ENCODE results near the gene ARAP1. TPM values are rescaled to one million over a fixed set of nuclear protein-coding genes. Genes with fewer than 3 reads are reported as not detected.

ARAP1 gene
- total RNA-seq, 1 experiment from 2014 or later, result 73.6 TPM

GRCh38 chr11:72681226-72682153, 70.7 kb downstream of the ARAP1 start:
- ATAC-seq, result peak; percentile 40
- ChIA-PET POLR2A (interaction anchor here (0.6 kb wide), 1 partner anchor 35 kb away, joined by 5 read pairs; no protein-coding TSS in a partner anchor), CTCF (interaction anchor here (0.6 to 2.9 kb wide), 5 partner anchors 91 to 210 kb away, joined by 3 to 20 read pairs (median 3); no protein-coding TSS in a partner anchor)
- in situ Hi-C loops (cut with HindIII; ENCODE audit: low pct_unique_long_range_greater_than_20kb, low sequenced_read_pairs), result no loop called here
- H3K4me1 ChIP-seq (ENCODE audit: control insufficient read depth, insufficient read depth, low read length), result peaks cover 18% of the 10 kb centered on the region
- no peaks in the 10 kb centered on the region for H3K9me3 ChIP-seq (ENCODE audit: control insufficient read depth, insufficient read depth, low read depth, low read length)
- no peak overlapping the region for H3K27ac ChIP-seq (ENCODE audit: low read length)
- intact Hi-C loops (cut with micrococcal nuclease; ENCODE audit: unreplicated experiment), result loop anchor here (2.0 to 5.0 kb wide), 2 partner anchors 94 to 211 kb away; no protein-coding TSS in a partner anchor
- BruUV-seq (replicated peaks), result no TSS peak
- peaks cover 18% of the 10 kb centered on the region for H3K27me3 ChIP-seq (ENCODE audit: control insufficient read depth, insufficient read depth, low read length)
- no peaks in the 10 kb centered on the region; the same call in 1 of the 2 replicates for H3K36me3 ChIP-seq (ENCODE audit: control insufficient read depth, insufficient read depth, low read length)
- H3K4me3 ChIP-seq (ENCODE audit: low read depth in 2 of 2, low read length in 2 of 2), result no peak overlapping the region
- TF ChIP-seq SIN3A (IDR thresholded peaks at IDR 0.05; ENCODE audit: borderline replicate concordance, insufficient read depth, low read depth, low read length) (no peak), POLR2AphosphoS5 (IDR thresholded peaks at IDR 0.05; ENCODE audit: low read depth, low read length) (0 out of 2 replicates have a peak, but pooled peaks have one; percentile 1)
- no peak for DNase-seq (ENCODE audit: low read depth, low spot score)

GRCh38 chr11:72680624-72681158, 71.5 kb downstream of the ARAP1 start:
- H3K4me3 ChIP-seq (ENCODE audit: low read depth in 2 of 2, low read length in 2 of 2), result no peak overlapping the region
- no peak overlapping the region for H3K27ac ChIP-seq (ENCODE audit: low read length)
- ChIA-PET CTCF (interaction anchor here (0.6 kb wide), 1 partner anchor 91 kb away, joined by 3 read pairs; no protein-coding TSS in a partner anchor), POLR2A (no interaction called here)
- peak; percentile 31; the same call in 1 of the 2 replicates for TF ChIP-seq POLR2AphosphoS5 (IDR thresholded peaks at IDR 0.05; ENCODE audit: low read depth, low read length)
- TF ChIP-seq SIN3A (IDR thresholded peaks at IDR 0.05; ENCODE audit: borderline replicate concordance, insufficient read depth, low read depth, low read length), result no peak
- H3K36me3 ChIP-seq (ENCODE audit: control insufficient read depth, insufficient read depth, low read length), result no peaks in the 10 kb centered on the region; the same call in 1 of the 2 replicates
- DNase-seq (ENCODE audit: low read depth, low spot score) (no peak), ATAC-seq (no peak)
- no TSS peak for BruUV-seq (replicated peaks)
- peaks cover 18% of the 10 kb centered on the region for H3K4me1 ChIP-seq (ENCODE audit: control insufficient read depth, insufficient read depth, low read length)
- H3K27me3 ChIP-seq (ENCODE audit: control insufficient read depth, insufficient read depth, low read length), result peaks cover 21% of the 10 kb centered on the region
- intact Hi-C loops (cut with micrococcal nuclease; ENCODE audit: unreplicated experiment) (loop anchor here (5.0 kb wide), 1 partner anchor 93 kb away; no protein-coding TSS in a partner anchor), in situ Hi-C loops (cut with HindIII; ENCODE audit: low pct_unique_long_range_greater_than_20kb, low sequenced_read_pairs) (no loop called here)
- no peaks in the 10 kb centered on the region for H3K9me3 ChIP-seq (ENCODE audit: control insufficient read depth, insufficient read depth, low read depth, low read length)

DNA sequence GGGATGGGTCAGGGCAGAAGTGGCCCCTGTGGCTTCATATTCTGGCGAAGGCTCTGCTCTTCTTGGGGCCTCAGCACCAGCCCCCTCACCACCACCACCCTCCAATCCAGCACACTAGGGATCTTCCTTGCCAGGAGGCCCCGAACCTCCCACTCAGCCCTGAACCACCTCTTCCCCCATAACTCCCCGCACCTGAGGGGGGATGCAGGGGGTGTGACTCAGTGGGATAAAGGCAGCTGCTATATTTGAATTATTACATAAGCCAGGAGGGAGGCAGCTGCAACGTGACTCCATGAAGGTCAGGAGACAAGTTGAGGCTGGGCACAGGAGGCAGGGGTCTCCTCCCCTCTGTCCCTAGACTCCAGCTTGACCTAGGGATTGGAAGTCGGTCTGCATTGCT, 72.3 kb downstream of the ARAP1 start:
- POLR2A ChIA-PET, result no interaction called here

More for the DNA sequence above, 72.3 kb downstream of the ARAP1 start:
- H3K27ac ChIP-seq (ENCODE audit: low read length), result no peak overlapping the region
- no peak for DNase-seq (ENCODE audit: low read depth, low spot score)
- no TSS peak for BruUV-seq (replicated peaks)
- TF ChIP-seq, protein P1, sequence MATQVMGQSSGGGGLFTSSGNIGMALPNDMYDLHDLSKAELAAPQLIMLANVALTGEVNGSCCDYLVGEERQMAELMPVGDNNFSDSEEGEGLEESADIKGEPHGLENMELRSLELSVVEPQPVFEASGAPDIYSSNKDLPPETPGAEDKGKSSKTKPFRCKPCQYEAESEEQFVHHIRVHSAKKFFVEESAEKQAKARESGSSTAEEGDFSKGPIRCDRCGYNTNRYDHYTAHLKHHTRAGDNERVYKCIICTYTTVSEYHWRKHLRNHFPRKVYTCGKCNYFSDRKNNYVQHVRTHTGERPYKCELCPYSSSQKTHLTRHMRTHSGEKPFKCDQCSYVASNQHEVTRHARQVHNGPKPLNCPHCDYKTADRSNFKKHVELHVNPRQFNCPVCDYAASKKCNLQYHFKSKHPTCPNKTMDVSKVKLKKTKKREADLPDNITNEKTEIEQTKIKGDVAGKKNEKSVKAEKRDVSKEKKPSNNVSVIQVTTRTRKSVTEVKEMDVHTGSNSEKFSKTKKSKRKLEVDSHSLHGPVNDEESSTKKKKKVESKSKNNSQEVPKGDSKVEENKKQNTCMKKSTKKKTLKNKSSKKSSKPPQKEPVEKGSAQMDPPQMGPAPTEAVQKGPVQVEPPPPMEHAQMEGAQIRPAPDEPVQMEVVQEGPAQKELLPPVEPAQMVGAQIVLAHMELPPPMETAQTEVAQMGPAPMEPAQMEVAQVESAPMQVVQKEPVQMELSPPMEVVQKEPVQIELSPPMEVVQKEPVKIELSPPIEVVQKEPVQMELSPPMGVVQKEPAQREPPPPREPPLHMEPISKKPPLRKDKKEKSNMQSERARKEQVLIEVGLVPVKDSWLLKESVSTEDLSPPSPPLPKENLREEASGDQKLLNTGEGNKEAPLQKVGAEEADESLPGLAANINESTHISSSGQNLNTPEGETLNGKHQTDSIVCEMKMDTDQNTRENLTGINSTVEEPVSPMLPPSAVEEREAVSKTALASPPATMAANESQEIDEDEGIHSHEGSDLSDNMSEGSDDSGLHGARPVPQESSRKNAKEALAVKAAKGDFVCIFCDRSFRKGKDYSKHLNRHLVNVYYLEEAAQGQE (IDR thresholded peaks at IDR 0.05; ENCODE audit: insufficient read depth in 1 of 2, low read depth in 2 of 2, low read length in 1 of 2), result no peak
- no peak for TF ChIP-seq CTCF (IDR thresholded peaks at IDR 0.05)
- TF ChIP-seq POLR2AphosphoS5 (IDR thresholded peaks at IDR 0.05; ENCODE audit: low read depth, low read length), result no peak
- no peak for TF ChIP-seq TCF7L2 (IDR thresholded peaks at IDR 0.05; ENCODE audit: low read depth, low read length)
- TF ChIP-seq SIN3A (IDR thresholded peaks at IDR 0.05; ENCODE audit: borderline replicate concordance, insufficient read depth, low read depth, low read length), result no peak
- H3K9me3 ChIP-seq (ENCODE audit: control insufficient read depth, insufficient read depth, low read depth, low read length), result no peaks in the 10 kb centered on the region
- peaks cover 21% of the 10 kb centered on the region for H3K27me3 ChIP-seq (ENCODE audit: control insufficient read depth, insufficient read depth, low read length)
- no peak overlapping the region for H3K4me3 ChIP-seq (ENCODE audit: low read depth in 2 of 2, low read length in 2 of 2)
- in situ Hi-C loops (cut with HindIII; ENCODE audit: low pct_unique_long_range_greater_than_20kb, low sequenced_read_pairs), result no loop called here
- no peaks in the 10 kb centered on the region; the same call in 1 of the 2 replicates for H3K36me3 ChIP-seq (ENCODE audit: control insufficient read depth, insufficient read depth, low read length)
- peaks cover 18% of the 10 kb centered on the region for H3K4me1 ChIP-seq (ENCODE audit: control insufficient read depth, insufficient read depth, low read length)
- intact Hi-C loops (cut with micrococcal nuclease; ENCODE audit: unreplicated experiment), result loop anchor here (5.0 kb wide), 1 partner anchor 93 kb away; no protein-coding TSS in a partner anchor
- CTCF ChIA-PET, result no interaction called here
- no peak for ATAC-seq

All from Panc1 (cell line).